ENCODE data around the gene AATK. TPM values are rescaled to one million over a fixed set of nuclear protein-coding genes. Genes with fewer than 3 reads are reported as not detected.

Gene AATK
- total and polyA plus RNA-seq, 9 of the 15 experiments (the other 6 are each of a cell fraction or from before 2014, with no cell fraction given): 0.11 to 0.55 (median 0.38) TPM; not detected in 5

DNA sequence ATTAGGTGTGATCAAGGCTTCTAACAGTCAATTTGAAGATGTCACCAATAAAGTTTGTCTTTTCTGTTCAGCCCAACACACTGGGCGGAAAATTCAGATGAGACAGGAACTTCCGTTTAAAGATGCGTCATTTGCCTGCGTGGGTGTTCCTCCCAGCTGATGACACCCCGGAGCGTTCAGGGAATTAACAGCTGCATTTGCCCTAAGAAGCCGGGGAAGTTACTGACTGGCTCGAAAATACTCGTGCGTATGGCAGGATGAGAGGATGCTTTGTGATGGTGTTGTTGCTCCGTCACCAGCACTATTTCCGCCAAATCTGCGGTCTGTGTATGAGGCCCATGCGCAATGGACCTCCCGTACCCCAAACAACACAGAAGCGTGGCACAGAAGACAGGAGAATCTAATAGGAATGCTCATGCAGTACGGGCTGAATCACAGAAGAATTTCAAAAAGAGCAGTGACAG is 12.6 kb downstream of the AATK start (continued):
- TF ChIP-seq NELFE (IDR thresholded peaks at IDR 0.05; ENCODE audit: insufficient read depth, insufficient read length): no peak
- TF ChIP-seq BDP1 (IDR thresholded peaks at IDR 0.05; ENCODE audit: insufficient read depth, insufficient read length): no peak
- no peak for TF ChIP-seq C11orf30 (IDR thresholded peaks at IDR 0.05; ENCODE audit: low read depth)
- TF ChIP-seq CREBBP (IDR thresholded peaks at IDR 0.05; ENCODE audit: low read depth, low read length): no peak
- TF ChIP-seq ZBTB33 (CRISPR knock-in tag; IDR thresholded peaks at IDR 0.05): no peak
- no peak for TF ChIP-seq OTX1 (CRISPR knock-in tag; IDR thresholded peaks at IDR 0.05)
- TF ChIP-seq ZNF780A (CRISPR knock-in tag; IDR thresholded peaks at IDR 0.05): no peak
- TF ChIP-seq RFX5 (IDR thresholded peaks at IDR 0.05; ENCODE audit: low read depth, low read length): no peak
- TF ChIP-seq, protein P1, sequence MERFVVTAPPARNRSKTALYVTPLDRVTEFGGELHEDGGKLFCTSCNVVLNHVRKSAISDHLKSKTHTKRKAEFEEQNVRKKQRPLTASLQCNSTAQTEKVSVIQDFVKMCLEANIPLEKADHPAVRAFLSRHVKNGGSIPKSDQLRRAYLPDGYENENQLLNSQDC (CRISPR knock-in tag; IDR thresholded peaks at IDR 0.05): no peak
- TF ChIP-seq SNRNP70 (optimal IDR thresholded peaks at IDR 0.05; ENCODE audit: low read depth, low read length): no peak
- TF ChIP-seq SAP30 (IDR thresholded peaks at IDR 0.05; ENCODE audit: borderline replicate concordance, insufficient read depth, low read depth, low read length, poor library complexity, severe bottlenecking): no peak
- no peak for TF ChIP-seq IRF2 (CRISPR knock-in tag; IDR thresholded peaks at IDR 0.05)
- TF ChIP-seq, protein P2, sequence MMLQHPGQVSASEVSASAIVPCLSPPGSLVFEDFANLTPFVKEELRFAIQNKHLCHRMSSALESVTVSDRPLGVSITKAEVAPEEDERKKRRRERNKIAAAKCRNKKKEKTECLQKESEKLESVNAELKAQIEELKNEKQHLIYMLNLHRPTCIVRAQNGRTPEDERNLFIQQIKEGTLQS (IDR thresholded peaks at IDR 0.05): peak; percentile 91
- TF ChIP-seq, protein P2 (CRISPR knock-in tag; conservative IDR thresholded peaks at IDR 0.05): no peak
- TF ChIP-seq CEBPG (CRISPR knock-in tag; IDR thresholded peaks at IDR 0.05): peak; percentile 51; the same call in 1 of the 2 replicates
- TF ChIP-seq CEBPG (tag; conservative IDR thresholded peaks at IDR 0.05 in 1 of 2, IDR thresholded peaks at IDR 0.05 in 1 of 2): 0 out of 4 replicates have a peak, but pooled peaks of 1 of the 2 experiments have one; percentile 22
- TF ChIP-seq TAF9B (IDR thresholded peaks at IDR 0.05; ENCODE audit: partially characterized antibody): peak; percentile 92
- TF ChIP-seq HNRNPK (IDR thresholded peaks at IDR 0.05; ENCODE audit: low read depth, low read length, poor library complexity, severe bottlenecking): no peak
- no peak for TF ChIP-seq MTA1 (IDR thresholded peaks at IDR 0.05; ENCODE audit: borderline replicate concordance)
